HepG2 (cell line): ENCODE data around the gene EPN3. TPM values are rescaled to one million over a fixed set of nuclear protein-coding genes. Genes with fewer than 3 reads are reported as not detected.

Experiments used
- ADNP ChIP-seq: sonication (generic); formaldehyde crosslinking; IDR thresholded peaks from 2 replicates; pipeline ENCODE4 v1.4.0; 2020; ENCODE audit warnings: missing genetic modification reagents
- CBFB ChIP-seq: sonication (generic); formaldehyde crosslinking; IDR thresholded peaks from 2 replicates; pipeline ENCODE4 v1.4.0; 2020; ENCODE audit warnings: missing genetic modification reagents
- EEA1 ChIP-seq: sonication (generic); formaldehyde crosslinking; IDR thresholded peaks from 2 replicates; pipeline ENCODE4 v1.5.1; 2020; ENCODE audit warnings: mild to moderate bottlenecking, missing genetic modification reagents, borderline replicate concordance
- HNRNPL ChIP-seq: fragments of 200-400 bp; formaldehyde crosslinking; IDR thresholded peaks from 2 replicates; pipeline ENCODE4 v1.6.1; 2017; ENCODE audit warnings: mild to moderate bottlenecking, low read depth, low read length
- MTF1 ChIP-seq: sonication (generic); formaldehyde crosslinking; IDR thresholded peaks from 2 replicates; pipeline ENCODE4 v1.5.0; 2020; ENCODE audit warnings: missing genetic modification reagents
- NR2F6 ChIP-seq, 2 experiments: IDR thresholded peaks; 2 replicates each; pipeline ENCODE4 v1.6.1; 2016; ENCODE audit warnings: antibody characterized with exemption in 1 of 2, mild to moderate bottlenecking in 1 of 2
- SNRNP70 ChIP-seq: fragments of 200-400 bp; formaldehyde crosslinking; IDR thresholded peaks from 2 replicates; pipeline ENCODE4 v1.6.1; 2017; ENCODE audit warnings: mild to moderate bottlenecking, low read depth, low read length, moderate library complexity
- YY1 ChIP-seq: IDR thresholded peaks from 2 replicates; pipeline ENCODE4 v1.6.1; 2011; ENCODE audit warnings: low read length, low read depth, moderate library complexity, mild to moderate bottlenecking; ENCODE audit not compliant: insufficient read depth, insufficient replicate concordance
- ZNF614 ChIP-seq: IDR thresholded peaks from 2 replicates; pipeline ENCODE4 v1.6.1; 2018; ENCODE audit warnings: missing biosample characterization, missing genetic modification reagents, inconsistent platforms, borderline replicate concordance
- polyA plus RNA-seq, 8 experiments: library from polyadenylated mRNA; depleted of rRNA in 3 of 8; stranded (reverse) in 7 of 8; unstranded in 1 of 8; fragments of >200 nt; fragmentation: Illumina TruSeq in 4 of 8; extraction: Trizol in 4 of 8; gene quantifications; 2 replicates each; pipeline versions ENCODE4 v1.2.1 to v1.2.3, GENCODE V29; 2011 to 2016; ENCODE audit warnings: low read depth in 4 of 8, missing spikeins in 1 of 8, mixed read lengths in 1 of 8; ENCODE audit not compliant: insufficient read depth in 1 of 8
- total RNA-seq, 5 experiments: library from RNA; depleted of rRNA; stranded (reverse); fragments of >200 nt; fragmentation: Illumina TruSeq; extraction: Trizol; gene quantifications; 2 replicates each; pipeline ENCODE4 v1.2.3, GENCODE V29; 2016; ENCODE audit warnings: low read depth in 1 of 5
- TF ChIP-seq, protein P1 (sequence below): sonication (generic); formaldehyde crosslinking; IDR thresholded peaks from 2 replicates; pipeline ENCODE4; 2020; ENCODE audit warnings: missing genetic modification reagents, mild to moderate bottlenecking, borderline replicate concordance
- TF ChIP-seq, protein P2 (sequence below): sonication (generic); formaldehyde crosslinking; IDR thresholded peaks from 2 replicates; pipeline ENCODE4 v1.4.0; 2020; ENCODE audit warnings: mild to moderate bottlenecking, low read depth, missing genetic modification reagents
- TF ChIP-seq, protein P3 (sequence below): sonication (generic); formaldehyde crosslinking; IDR thresholded peaks from 2 replicates; pipeline ENCODE4 v1.4.0; 2020; ENCODE audit warnings: missing genetic modification reagents, borderline replicate concordance
- TF ChIP-seq, protein P4 (sequence below): sonication (generic); formaldehyde crosslinking; IDR thresholded peaks from 2 replicates; pipeline ENCODE4 v1.5.1; 2020; ENCODE audit warnings: mild to moderate bottlenecking, missing genetic modification reagents, moderate library complexity
- TF ChIP-seq, protein P5 (sequence below): sonication (generic); formaldehyde crosslinking; IDR thresholded peaks from 2 replicates; pipeline ENCODE4 v1.9.0; 2021; ENCODE audit warnings: missing genetic modification reagents, borderline replicate concordance

Gene EPN3
- total and polyA plus RNA-seq, 2 of the 13 experiments (the other 11 are each of a cell fraction or from before 2014, with no cell fraction given), result 0.11 to 0.95 TPM

DNA sequence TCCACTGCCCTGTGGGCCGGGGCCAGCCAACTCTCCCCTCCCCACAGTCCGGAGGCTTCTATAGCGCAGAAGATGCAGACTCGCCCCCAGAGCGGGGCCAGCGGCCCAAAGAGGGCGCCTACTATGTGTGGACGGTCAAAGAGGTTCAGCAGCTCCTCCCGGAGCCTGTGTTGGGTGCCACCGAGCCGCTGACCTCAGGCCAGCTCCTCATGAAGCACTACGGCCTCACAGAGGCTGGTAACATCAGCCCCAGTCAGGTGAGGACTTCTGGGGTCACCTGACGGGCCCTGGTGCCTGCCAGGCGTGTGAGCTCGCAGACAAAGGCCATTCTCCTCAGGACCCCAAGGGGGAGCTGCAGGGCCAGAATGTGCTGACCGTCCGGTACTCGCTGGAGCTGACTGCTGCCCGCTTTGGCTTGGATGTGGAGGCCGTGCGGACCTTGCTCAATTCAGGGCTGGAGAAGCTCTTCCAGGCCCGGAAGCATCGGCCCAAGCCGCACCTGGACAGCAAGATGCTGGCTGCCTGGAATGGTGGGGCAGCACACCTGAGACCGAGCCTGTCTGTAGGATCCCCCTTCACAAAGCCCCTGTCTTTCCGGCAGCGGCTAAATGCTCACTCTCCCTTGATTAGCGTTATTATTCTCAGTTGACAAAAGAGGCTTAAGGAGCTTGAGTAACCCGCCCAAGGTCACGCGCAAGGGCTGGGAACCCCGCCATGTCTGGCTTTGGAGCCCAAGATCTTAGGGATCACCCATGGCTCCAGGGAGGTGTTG is 18.3 kb downstream of the EPN3 start (continued):
- TF ChIP-seq, protein P1, sequence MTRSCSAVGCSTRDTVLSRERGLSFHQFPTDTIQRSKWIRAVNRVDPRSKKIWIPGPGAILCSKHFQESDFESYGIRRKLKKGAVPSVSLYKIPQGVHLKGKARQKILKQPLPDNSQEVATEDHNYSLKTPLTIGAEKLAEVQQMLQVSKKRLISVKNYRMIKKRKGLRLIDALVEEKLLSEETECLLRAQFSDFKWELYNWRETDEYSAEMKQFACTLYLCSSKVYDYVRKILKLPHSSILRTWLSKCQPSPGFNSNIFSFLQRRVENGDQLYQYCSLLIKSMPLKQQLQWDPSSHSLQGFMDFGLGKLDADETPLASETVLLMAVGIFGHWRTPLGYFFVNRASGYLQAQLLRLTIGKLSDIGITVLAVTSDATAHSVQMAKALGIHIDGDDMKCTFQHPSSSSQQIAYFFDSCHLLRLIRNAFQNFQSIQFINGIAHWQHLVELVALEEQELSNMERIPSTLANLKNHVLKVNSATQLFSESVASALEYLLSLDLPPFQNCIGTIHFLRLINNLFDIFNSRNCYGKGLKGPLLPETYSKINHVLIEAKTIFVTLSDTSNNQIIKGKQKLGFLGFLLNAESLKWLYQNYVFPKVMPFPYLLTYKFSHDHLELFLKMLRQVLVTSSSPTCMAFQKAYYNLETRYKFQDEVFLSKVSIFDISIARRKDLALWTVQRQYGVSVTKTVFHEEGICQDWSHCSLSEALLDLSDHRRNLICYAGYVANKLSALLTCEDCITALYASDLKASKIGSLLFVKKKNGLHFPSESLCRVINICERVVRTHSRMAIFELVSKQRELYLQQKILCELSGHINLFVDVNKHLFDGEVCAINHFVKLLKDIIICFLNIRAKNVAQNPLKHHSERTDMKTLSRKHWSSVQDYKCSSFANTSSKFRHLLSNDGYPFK, result peak; percentile 58; the same call in 1 of the 2 replicates
- TF ChIP-seq ADNP (CRISPR knock-in tag), result no peak
- TF ChIP-seq, protein P2, sequence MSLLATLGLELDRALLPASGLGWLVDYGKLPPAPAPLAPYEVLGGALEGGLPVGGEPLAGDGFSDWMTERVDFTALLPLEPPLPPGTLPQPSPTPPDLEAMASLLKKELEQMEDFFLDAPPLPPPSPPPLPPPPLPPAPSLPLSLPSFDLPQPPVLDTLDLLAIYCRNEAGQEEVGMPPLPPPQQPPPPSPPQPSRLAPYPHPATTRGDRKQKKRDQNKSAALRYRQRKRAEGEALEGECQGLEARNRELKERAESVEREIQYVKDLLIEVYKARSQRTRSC (CRISPR knock-in tag), result no peak
- TF ChIP-seq SNRNP70, result no peak
- peak; percentile 82; the same call in 1 of the 2 replicates for TF ChIP-seq ZNF614 (CRISPR knock-in tag)
- TF ChIP-seq, protein P3, sequence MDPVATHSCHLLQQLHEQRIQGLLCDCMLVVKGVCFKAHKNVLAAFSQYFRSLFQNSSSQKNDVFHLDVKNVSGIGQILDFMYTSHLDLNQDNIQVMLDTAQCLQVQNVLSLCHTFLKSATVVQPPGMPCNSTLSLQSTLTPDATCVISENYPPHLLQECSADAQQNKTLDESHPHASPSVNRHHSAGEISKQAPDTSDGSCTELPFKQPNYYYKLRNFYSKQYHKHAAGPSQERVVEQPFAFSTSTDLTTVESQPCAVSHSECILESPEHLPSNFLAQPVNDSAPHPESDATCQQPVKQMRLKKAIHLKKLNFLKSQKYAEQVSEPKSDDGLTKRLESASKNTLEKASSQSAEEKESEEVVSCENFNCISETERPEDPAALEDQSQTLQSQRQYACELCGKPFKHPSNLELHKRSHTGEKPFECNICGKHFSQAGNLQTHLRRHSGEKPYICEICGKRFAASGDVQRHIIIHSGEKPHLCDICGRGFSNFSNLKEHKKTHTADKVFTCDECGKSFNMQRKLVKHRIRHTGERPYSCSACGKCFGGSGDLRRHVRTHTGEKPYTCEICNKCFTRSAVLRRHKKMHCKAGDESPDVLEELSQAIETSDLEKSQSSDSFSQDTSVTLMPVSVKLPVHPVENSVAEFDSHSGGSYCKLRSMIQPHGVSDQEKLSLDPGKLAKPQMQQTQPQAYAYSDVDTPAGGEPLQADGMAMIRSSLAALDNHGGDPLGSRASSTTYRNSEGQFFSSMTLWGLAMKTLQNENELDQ, result no peak; the same call in 1 of the 2 replicates
- peak; percentile 48 for TF ChIP-seq YY1
- TF ChIP-seq, protein P4, sequence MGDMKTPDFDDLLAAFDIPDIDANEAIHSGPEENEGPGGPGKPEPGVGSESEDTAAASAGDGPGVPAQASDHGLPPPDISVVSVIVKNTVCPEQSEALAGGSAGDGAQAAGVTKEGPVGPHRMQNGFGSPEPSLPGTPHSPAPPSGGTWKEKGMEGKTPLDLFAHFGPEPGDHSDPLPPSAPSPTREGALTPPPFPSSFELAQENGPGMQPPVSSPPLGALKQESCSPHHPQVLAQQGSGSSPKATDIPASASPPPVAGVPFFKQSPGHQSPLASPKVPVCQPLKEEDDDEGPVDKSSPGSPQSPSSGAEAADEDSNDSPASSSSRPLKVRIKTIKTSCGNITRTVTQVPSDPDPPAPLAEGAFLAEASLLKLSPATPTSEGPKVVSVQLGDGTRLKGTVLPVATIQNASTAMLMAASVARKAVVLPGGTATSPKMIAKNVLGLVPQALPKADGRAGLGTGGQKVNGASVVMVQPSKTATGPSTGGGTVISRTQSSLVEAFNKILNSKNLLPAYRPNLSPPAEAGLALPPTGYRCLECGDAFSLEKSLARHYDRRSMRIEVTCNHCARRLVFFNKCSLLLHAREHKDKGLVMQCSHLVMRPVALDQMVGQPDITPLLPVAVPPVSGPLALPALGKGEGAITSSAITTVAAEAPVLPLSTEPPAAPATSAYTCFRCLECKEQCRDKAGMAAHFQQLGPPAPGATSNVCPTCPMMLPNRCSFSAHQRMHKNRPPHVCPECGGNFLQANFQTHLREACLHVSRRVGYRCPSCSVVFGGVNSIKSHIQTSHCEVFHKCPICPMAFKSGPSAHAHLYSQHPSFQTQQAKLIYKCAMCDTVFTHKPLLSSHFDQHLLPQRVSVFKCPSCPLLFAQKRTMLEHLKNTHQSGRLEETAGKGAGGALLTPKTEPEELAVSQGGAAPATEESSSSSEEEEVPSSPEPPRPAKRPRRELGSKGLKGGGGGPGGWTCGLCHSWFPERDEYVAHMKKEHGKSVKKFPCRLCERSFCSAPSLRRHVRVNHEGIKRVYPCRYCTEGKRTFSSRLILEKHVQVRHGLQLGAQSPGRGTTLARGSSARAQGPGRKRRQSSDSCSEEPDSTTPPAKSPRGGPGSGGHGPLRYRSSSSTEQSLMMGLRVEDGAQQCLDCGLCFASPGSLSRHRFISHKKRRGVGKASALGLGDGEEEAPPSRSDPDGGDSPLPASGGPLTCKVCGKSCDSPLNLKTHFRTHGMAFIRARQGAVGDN (CRISPR knock-in tag), result peak; percentile 82
- TF ChIP-seq EEA1 (CRISPR knock-in tag), result peak; percentile 64; the same call in 1 of the 2 replicates
- TF ChIP-seq, protein P5, sequence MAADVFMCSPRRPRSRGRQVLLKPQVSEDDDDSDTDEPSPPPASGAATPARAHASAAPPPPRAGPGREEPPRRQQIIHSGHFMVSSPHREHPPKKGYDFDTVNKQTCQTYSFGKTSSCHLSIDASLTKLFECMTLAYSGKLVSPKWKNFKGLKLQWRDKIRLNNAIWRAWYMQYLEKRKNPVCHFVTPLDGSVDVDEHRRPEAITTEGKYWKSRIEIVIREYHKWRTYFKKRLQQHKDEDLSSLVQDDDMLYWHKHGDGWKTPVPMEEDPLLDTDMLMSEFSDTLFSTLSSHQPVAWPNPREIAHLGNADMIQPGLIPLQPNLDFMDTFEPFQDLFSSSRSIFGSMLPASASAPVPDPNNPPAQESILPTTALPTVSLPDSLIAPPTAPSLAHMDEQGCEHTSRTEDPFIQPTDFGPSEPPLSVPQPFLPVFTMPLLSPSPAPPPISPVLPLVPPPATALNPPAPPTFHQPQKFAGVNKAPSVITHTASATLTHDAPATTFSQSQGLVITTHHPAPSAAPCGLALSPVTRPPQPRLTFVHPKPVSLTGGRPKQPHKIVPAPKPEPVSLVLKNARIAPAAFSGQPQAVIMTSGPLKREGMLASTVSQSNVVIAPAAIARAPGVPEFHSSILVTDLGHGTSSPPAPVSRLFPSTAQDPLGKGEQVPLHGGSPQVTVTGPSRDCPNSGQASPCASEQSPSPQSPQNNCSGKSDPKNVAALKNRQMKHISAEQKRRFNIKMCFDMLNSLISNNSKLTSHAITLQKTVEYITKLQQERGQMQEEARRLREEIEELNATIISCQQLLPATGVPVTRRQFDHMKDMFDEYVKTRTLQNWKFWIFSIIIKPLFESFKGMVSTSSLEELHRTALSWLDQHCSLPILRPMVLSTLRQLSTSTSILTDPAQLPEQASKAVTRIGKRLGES (CRISPR knock-in tag), result no peak
- no peak for TF ChIP-seq NR2F6 (IDR thresholded peaks at IDR 0.05)
- peak; percentile 42; the same call in 1 of the 2 replicates for TF ChIP-seq NR2F6 (CRISPR knock-in tag; IDR thresholded peaks at IDR 0.05)
- peak; percentile 64; the same call in 1 of the 2 replicates for TF ChIP-seq CBFB (CRISPR knock-in tag)
- TF ChIP-seq HNRNPL, result no peak
- no peak for TF ChIP-seq MTF1 (CRISPR knock-in tag)
